ENCODE measurements around the gene HLTF. TPM values are rescaled to one million over a fixed set of nuclear protein-coding genes. Genes with fewer than 3 reads are reported as not detected.

Gene HLTF
- total and polyA plus RNA-seq, 2 of the 13 experiments (the other 11 are each of a cell fraction or from before 2014, with no cell fraction given): 12.0 to 22.9 TPM

- whole genome bisulfite sequencing (ENCODE audit: low lambda C conversion rate): 46% methylated on average over 3 of the region's 3 CpGs
- ChIA-PET CTCF (ENCODE audit: low intra/inter-chr PET ratio, low total read pairs) (no interaction called here), POLR2A (no interaction called here)
- no peak for FAIRE-seq
- in situ Hi-C loops (cut with HindIII; ENCODE audit: extremely low pct_ligation_motif_present, low pct_unique_long_range_greater_than_20kb) (no loop called here), intact Hi-C loops (cut with micrococcal nuclease; ENCODE audit: unreplicated experiment) (no loop called here)
- Histone ChIP-seq H3K27me3 (ENCODE audit: control insufficient read depth in 1 of 2, insufficient read depth in 2 of 2, low read length in 2 of 2) (no peaks in the 10 kb centered on the region), H2AFZ (ENCODE audit: low read length) (no peak overlapping the region), H3K4me2 (ENCODE audit: low read depth, low read length) (no peak overlapping the region), H4K20me1 (ENCODE audit: insufficient read depth, low read length) (no peaks in the 10 kb centered on the region), H3K4me3 (replicated peaks in 1 of 3; ENCODE audit: insufficient read depth in 1 of 3, low read depth in 2 of 3, low read length in 3 of 3) (no peak overlapping the region), H3K9me3 (ENCODE audit: low read length) (peaks cover 12% of the 10 kb centered on the region), H3K79me2 (ENCODE audit: insufficient read depth, low read length) (no peaks in the 10 kb centered on the region), H3K9ac (ENCODE audit: insufficient read depth, low read depth, low read length) (no peak overlapping the region), H3K4me1 (ENCODE audit: insufficient read depth, low read length) (no peaks in the 10 kb centered on the region), H3K27ac (ENCODE audit: extremely low read length, insufficient read depth, low read length) (no peak overlapping the region), H3K36me3 (replicated peaks in 1 of 2; ENCODE audit: control insufficient read depth in 1 of 2, insufficient read depth in 2 of 2, low read length in 2 of 2) (no peaks in the 10 kb centered on the region)
- ATAC-seq: no peak
- TF ChIP-seq ZNF501 (CRISPR knock-in tag; IDR thresholded peaks at IDR 0.05): no peak
- no peak for TF ChIP-seq ZNF562 (CRISPR knock-in tag; IDR thresholded peaks at IDR 0.05; ENCODE audit: borderline replicate concordance)
- no peak for TF ChIP-seq NONO (IDR thresholded peaks at IDR 0.05)
- no peak for TF ChIP-seq NONO (CRISPR knock-in tag; conservative IDR thresholded peaks at IDR 0.05)
- TF ChIP-seq, protein P1, sequence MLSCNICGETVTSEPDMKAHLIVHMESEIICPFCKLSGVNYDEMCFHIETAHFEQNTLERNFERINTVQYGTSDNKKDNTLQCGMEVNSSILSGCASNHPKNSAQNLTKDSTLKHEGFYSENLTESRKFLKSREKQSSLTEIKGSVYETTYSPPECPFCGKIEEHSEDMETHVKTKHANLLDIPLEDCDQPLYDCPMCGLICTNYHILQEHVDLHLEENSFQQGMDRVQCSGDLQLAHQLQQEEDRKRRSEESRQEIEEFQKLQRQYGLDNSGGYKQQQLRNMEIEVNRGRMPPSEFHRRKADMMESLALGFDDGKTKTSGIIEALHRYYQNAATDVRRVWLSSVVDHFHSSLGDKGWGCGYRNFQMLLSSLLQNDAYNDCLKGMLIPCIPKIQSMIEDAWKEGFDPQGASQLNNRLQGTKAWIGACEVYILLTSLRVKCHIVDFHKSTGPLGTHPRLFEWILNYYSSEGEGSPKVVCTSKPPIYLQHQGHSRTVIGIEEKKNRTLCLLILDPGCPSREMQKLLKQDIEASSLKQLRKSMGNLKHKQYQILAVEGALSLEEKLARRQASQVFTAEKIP (CRISPR knock-in tag; IDR thresholded peaks at IDR 0.05; ENCODE audit: borderline replicate concordance): no peak
- TF ChIP-seq HIVEP1 (CRISPR knock-in tag; IDR thresholded peaks at IDR 0.05): no peak
- TF ChIP-seq SOX6 (IDR thresholded peaks at IDR 0.05): no peak
- no peak for TF ChIP-seq SOX6 (CRISPR knock-in tag; IDR thresholded peaks at IDR 0.05)
- TF ChIP-seq ZNF644 (CRISPR knock-in tag; IDR thresholded peaks at IDR 0.05; ENCODE audit: low read depth): no peak
- no peak for TF ChIP-seq MEIS2 (CRISPR knock-in tag; IDR thresholded peaks at IDR 0.05)
- TF ChIP-seq JUNB (CRISPR knock-in tag; IDR thresholded peaks at IDR 0.05; ENCODE audit: borderline replicate concordance): no peak
- no peak for TF ChIP-seq ZNF605 (CRISPR knock-in tag; IDR thresholded peaks at IDR 0.05)
- TF ChIP-seq, protein P2, sequence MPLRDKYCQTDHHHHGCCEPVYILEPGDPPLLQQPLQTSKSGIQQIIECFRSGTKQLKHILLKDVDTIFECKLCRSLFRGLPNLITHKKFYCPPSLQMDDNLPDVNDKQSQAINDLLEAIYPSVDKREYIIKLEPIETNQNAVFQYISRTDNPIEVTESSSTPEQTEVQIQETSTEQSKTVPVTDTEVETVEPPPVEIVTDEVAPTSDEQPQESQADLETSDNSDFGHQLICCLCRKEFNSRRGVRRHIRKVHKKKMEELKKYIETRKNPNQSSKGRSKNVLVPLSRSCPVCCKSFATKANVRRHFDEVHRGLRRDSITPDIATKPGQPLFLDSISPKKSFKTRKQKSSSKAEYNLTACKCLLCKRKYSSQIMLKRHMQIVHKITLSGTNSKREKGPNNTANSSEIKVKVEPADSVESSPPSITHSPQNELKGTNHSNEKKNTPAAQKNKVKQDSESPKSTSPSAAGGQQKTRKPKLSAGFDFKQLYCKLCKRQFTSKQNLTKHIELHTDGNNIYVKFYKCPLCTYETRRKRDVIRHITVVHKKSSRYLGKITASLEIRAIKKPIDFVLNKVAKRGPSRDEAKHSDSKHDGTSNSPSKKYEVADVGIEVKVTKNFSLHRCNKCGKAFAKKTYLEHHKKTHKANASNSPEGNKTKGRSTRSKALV (CRISPR knock-in tag; IDR thresholded peaks at IDR 0.05): no peak
- no peak for TF ChIP-seq ZNF331 (CRISPR knock-in tag; IDR thresholded peaks at IDR 0.05)
- no peak for TF ChIP-seq EEA1 (CRISPR knock-in tag; IDR thresholded peaks at IDR 0.05; ENCODE audit: borderline replicate concordance)
- TF ChIP-seq, protein P3, sequence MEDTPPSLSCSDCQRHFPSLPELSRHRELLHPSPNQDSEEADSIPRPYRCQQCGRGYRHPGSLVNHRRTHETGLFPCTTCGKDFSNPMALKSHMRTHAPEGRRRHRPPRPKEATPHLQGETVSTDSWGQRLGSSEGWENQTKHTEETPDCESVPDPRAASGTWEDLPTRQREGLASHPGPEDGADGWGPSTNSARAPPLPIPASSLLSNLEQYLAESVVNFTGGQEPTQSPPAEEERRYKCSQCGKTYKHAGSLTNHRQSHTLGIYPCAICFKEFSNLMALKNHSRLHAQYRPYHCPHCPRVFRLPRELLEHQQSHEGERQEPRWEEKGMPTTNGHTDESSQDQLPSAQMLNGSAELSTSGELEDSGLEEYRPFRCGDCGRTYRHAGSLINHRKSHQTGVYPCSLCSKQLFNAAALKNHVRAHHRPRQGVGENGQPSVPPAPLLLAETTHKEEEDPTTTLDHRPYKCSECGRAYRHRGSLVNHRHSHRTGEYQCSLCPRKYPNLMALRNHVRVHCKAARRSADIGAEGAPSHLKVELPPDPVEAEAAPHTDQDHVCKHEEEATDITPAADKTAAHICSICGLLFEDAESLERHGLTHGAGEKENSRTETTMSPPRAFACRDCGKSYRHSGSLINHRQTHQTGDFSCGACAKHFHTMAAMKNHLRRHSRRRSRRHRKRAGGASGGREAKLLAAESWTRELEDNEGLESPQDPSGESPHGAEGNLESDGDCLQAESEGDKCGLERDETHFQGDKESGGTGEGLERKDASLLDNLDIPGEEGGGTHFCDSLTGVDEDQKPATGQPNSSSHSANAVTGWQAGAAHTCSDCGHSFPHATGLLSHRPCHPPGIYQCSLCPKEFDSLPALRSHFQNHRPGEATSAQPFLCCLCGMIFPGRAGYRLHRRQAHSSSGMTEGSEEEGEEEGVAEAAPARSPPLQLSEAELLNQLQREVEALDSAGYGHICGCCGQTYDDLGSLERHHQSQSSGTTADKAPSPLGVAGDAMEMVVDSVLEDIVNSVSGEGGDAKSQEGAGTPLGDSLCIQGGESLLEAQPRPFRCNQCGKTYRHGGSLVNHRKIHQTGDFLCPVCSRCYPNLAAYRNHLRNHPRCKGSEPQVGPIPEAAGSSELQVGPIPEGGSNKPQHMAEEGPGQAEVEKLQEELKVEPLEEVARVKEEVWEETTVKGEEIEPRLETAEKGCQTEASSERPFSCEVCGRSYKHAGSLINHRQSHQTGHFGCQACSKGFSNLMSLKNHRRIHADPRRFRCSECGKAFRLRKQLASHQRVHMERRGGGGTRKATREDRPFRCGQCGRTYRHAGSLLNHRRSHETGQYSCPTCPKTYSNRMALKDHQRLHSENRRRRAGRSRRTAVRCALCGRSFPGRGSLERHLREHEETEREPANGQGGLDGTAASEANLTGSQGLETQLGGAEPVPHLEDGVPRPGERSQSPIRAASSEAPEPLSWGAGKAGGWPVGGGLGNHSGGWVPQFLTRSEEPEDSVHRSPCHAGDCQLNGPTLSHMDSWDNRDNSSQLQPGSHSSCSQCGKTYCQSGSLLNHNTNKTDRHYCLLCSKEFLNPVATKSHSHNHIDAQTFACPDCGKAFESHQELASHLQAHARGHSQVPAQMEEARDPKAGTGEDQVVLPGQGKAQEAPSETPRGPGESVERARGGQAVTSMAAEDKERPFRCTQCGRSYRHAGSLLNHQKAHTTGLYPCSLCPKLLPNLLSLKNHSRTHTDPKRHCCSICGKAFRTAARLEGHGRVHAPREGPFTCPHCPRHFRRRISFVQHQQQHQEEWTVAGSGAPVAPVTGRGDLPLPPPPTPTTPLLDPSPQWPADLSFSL (CRISPR knock-in tag; IDR thresholded peaks at IDR 0.05): no peak
- BruUV-seq (replicated peaks): no TSS peak
- no peak for DNase-seq (ENCODE audit: low spot score)
These were observed 15.3 kb upstream of the HLTF start for GRCh38 chr3:149101641-149102040.
